NCI-H748 (cell line): ENCODE data around the gene CERS1.
A peak's percentile ranks its signal among the peaks of the same experiment; 100 is the strongest.

Experiments used
- DNase-seq: peaks from one replicate; lab custom pipeline; 2025; ENCODE audit not compliant: unreplicated experiment; lab: John Stamatoyannopoulos, UW

Gene CERS1

DNA sequence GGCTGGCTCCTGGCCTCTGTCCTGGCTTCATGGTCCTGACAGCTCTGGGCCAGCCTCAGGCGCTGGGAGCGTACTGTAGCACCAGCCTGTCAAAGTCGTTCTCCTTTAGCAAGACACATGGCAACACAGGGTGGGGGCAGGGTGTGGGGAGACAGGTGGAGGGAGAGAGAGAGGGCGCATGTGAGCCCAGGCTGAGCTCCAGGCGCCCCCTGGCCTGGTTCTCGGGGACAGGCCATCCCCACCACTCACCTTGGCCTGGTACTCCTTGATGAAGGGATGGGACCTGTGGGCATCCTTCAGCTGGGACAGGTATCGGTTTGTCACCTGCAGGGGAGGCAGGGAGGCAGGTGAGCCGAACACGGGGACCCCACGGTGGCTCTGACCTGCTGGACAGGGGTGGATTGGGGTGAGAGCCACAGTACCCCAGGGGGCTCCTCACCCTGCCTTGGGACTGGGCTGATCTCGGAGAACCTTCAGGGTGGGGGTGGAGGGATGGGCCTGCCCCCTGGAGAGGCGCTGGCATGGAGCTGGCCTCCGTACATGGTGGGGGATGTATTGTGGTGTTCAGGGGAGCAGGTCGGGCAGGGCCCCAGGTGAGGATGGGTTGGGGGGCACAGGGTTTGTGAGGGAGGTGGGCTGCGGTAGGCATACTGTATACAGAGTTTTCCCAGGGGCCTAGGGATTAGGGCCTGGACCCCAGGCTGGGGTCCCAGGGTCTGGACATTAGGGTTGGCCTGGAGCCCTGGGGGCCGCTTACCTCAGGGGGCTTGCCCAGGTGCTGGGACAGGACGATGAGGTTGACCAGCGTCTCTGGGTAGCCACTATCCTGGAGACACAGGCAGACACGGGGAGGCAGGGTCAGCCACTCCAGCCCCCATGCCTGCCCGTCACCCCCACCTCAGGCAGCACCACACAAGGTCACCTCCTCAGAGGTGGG is 3.9 kb upstream of the CERS1 start:
- DNase-seq: no peak

DNA sequence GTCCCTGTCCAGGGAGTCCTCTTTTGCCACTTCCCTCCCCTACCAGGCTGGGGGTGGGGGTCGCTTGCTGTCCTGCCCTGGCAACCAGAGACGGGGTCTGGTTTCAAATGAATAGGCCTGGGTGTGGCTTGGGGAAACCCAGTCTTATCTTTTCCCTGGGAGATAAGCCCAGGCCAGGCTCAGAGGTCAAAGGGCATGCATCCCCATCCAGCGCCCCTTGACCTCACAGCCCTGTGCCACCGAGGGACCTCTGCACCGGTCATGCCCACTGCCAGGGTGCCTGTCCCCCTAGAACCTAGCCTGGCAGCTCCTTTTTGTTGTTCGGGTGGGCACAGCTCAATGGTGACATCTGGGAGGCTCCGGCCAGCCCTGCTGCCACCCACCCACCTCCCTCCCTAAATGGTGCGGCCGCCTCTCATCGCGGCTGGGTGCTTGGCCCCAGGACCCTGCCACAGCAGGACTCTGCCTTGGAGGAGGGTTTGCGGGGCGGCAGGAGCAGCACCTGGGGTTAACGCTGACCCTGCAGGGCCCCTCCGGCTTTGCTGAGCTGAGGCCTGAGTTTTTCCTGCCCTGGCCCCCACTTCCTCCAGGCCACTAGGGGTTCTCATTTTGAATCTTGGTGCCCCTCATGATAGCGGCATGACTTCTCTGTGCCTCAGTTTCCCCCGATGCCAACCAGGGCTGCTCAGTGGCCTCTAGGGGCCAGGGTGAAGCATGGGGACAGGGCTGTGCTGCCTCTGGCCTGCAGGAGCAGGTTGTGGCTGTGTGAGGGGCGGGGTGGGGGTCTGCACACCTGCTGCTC is 2.9 kb upstream of the CERS1 start:
- no peak for DNase-seq

DNA sequence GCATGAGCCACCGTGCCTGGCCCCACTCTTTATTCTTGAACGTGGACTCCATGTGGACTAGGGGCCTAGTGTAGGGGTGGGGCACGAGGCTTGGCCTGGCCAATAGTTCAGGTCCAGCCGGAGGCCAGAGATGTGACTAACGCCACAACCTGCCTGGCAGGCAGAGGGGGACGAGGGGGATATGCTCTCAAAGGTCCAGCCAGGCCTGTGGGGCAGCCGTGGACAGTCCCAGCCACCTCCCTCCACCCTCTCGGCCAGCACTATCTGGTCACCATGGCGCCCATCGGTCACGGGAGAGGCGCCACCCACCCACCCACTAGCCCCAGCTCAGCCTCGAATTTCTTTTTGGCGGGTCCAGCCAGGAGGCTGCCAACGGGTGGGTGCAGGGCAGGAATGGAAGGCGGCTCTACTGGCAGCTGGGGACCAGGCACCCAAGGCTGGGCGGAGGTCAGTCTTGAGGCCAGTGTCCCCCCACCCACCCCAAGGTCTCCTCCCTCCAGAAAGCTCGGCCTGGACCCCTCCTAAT is 2.2 kb upstream of the CERS1 start:
- DNase-seq: no peak

DNA sequence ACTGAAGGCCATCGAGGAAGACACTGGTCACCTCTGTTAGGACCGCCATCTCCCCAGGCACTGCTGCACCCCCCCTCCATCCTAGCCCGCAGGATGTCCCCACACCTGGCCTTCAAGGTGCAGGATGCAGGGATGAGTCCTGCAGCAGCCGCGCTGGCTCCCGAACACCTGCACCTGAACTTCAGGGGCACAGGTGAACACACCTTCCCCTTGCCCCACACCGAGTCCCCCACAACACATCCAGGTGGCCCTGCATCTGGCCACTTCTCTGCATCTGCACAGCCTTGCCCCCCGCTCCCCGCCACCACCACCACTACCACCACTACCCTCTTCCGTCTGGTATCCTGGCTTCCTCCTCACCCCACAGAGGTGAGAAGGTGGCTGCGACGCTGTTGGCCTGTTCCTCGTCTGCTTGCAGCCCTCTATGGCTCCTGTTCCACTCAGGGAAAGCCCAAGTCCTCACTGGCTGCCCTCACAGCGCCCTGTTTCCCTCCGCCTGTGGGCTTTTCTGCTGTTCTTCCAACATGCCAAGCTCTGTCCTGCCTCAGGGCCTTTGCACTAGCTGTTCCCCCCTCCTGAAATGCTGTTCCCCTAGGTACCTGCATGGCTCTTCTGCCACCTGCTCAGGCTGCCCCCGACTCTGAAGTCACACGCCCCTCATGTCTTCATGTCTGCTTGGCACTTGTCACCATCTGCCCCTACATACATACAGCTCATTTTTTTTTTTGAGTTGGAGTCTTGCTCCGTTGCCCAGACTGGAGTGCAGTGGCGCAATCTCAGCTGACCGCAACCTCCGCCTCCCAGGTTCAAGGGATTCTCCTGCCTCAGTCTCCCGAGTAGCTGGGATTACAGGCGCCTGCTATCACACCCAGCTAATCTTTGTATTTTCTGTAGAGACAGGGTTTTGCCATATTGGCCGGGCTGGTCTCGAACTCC is 1.4 kb upstream of the CERS1 start:
- no peak for DNase-seq

DNA sequence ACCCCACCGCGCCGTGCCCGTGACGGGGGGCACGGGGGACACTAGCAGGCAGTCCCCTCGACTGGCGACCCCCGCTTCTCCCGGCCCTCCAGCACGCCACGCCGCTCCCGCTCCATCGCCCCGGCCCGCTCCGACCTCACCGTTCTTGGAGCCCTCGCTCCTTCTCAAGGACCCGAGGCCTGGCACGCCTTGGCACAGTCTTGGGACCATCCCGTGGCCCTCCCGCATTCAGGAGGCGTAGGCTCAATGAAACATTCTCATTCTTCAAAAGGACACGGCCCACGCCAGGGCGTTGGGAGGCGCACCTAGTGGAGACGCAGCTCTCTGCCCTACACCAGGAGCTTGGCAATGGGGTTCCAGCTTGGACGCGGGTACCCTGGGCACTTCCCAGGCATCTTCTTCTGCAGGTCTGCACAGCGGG is 473 bp upstream of the CERS1 start:
- peak; percentile 22 for DNase-seq

DNA sequence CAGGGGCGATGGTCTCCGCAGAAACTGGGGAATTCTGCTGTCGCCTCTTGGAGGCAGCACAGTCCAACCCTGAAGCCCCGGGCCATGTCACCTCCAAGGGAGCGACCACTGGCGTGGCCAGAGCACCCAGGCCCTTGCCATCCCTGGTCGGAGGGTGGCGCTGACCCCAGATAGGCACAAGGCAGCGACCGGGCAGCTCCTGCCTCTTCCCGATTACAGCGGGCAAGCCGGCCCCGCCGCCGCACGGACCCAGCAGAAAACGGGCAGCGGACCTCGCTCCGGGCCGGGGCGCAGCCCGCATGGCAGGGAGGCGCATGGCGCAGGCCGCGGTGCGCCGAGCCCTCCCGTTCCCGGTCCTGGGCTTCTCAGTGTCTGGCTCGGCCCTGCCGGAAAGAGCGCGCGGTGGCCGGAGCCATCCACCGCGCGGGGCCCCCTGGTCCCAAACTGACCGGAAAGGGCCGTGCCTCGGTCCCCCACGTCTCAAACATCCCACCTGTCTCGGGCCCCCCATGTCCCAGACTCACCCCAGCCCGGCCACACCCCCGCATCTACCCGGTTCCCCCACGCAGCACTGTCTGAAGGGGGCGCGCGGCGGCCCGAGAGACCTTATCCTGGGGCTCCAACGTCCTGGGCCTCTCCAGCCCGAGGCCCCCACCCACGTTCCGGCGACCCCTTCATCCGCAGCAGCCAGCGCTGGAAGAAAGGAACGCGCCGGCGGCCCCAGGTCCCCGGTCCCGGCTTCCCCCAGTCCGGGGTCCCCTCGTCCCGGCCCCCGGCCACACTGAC is 727 bp downstream of the CERS1 start:
- DNase-seq: peak; percentile 72

DNA sequence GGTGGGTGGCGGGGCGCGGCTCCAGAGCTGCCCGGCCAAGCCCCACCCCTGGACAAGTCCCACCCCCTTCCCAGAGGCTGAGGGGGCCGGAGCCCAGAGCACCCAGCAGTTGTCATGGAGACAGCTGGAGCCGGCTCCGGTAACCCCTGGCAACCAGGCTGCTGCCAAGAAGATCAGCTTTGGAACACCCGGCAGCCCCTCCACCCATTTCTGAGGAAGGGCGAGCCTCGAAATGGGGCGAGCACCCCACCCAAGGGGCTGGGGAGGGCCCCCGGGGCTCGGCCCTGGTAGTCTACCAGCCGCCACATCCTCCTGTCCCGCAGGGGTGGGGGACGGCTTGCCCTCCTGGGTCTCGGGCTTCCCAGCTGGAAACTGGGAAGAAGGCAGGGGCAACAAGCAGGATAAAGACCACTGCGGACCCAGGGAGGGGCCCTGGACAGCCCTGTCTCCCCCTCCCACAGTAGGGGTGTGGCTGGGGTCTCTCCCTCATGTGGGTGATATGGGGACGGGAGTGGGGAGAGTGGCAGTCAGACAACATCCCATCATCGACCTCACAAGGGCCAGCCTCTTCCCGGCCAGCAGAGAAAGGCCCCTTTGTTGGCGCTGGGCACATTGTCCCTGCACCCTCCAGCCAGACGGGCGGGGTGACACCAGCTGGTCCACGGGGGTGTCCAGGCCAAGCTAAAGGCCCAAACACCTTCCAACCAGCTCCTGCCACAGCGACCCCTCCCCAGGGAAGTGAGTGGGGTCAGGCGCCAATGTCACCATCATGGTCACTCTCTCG is 1.5 kb downstream of the CERS1 start:
- peak; percentile 91 for DNase-seq

DNA sequence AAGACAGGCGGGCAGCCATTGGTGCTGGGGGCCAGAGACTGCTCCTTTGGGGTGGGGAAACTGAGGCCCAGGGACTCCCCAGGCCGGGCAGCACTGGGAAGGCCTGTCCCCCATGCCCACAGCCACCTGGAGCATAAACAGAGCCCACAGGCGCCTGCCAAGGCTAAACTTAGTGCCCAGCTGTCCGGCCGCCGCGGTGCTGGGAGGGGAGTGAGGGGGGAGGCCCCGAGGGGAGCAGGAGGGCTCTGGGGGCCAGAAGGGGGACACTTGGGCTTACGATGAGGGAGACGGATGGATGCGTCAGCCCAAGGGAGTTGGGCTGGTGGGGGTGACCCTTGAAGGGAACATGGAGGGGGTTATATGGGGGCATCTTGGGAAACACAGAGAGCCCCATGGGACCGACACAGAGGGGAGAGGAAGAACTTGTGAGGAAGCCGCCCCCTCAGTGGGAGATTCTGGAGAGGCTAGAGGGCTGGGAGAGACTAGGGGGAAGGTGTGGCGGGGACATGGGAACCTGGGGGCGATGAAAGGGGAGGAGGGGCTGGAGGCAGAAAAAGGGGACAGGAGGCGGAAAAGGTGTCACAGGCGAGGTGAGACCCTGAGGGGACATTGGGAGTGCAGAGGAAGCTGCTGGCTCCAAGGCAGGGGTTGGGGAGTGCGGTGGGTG is 2.2 kb downstream of the CERS1 start:
- no peak for DNase-seq

DNA sequence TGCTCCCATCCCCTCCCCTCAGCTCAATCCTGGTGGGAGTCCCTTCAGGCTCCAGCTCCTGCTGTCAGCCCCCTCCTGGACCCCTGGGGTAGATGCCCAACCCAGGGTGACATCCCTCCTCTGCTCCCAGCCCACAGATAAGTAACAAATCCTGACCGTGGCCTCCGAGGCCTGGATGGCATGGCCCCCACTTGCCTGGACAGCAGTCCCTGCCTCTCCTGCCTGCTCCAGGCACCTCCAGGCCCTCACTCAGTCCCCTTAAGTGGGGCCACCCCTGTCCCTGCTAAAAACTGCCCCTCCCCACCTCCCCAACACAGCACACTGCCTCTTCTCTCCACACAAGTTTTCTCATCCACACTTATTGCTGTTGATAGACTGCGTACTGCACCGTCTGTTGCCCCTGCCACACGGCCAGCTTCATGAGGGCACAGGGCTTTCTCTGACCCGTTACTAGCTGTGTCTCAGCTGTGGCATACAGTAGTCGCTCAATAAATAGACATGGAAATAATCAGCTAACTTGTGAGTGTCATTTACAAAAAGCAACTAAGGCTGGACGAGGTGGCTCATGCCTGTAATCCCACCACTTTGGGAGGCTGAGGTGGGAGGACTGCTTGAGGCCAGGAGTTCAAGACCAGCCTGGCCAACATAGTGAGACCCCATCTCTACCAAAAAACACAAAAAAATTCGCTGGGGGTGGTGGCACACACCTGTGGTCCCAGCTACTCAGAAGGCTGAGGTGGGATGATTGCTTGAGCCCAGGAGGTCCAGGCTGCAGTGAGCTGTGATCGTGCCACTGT is 5.8 kb downstream of the CERS1 start:
- no peak for DNase-seq

DNA sequence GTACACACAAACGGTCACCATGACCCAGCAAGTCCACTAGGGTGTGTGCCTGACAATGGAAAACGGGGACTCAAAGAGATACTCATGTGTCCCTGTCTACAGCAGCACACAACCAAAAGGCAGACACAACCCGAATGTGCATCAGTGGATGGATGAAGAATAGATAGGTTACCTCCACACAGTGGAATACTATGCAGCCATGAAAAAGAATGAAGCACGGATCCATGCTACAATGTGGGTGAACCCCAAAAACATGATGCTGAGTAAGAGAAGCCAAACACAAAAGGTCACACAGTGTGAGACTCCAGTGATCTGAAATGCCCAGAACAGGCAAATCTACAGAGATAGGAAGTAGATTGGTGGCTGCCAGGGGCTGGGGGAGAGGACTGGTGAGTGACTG is 9.0 kb downstream of the CERS1 start:
- no peak for DNase-seq

DNA sequence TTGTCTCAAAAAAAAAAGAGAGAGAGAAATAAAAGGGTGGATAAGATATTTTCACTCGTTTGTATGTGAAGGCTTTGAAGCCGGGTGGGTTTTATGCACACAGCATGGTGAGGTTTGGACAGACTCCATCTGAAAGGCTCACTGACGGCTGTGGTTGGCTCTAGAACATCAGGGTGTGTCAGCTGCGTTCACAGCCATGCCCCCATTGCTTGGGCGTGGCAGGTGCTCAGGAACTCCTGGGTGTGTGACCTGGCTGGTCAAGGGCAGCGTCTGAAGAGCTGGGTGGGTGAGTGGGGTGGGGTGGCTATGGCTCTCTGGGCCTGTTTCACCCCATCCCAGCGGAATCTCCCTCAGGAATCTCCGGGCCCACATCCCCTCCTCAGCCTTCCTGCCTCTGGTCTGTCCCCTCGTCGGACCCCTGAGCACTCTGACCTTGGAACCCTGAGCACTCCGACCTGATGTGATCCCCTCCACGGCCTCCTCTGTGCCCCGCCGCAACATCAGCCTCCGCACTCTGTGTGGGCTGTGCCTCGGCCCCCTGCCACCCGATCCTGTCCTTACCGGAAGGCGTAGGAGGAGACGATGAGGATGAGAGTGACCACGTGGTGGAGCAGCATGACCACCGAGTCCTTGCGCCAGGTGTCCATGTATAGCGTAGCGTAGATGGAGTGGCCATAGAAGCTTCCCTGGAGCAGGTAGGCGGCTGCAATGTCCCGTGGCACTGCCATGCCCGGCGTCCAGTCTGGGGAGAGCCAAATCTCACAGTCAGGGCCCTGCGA is 12.2 kb downstream of the CERS1 start:
- DNase-seq: no peak

DNA sequence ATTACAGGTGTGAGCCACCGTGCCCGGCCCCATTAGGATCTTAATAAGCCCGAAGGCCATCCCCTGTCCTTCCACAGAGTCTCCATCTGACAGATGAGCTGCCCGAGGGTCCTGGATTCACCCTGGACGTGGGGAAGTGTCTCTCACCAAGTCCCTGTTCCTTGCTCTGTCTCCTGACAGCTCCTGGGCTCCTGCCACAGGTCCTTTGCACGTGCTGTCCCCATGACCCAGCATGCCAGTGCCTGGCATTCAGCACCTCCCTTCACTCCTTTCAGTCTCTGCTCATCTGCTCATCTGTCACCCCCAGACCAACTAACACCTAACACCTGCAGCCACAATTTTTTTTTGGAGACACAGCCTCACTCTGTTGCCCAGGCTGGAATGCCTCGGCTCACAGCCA is 14.5 kb downstream of the CERS1 start:
- no peak for DNase-seq

DNA sequence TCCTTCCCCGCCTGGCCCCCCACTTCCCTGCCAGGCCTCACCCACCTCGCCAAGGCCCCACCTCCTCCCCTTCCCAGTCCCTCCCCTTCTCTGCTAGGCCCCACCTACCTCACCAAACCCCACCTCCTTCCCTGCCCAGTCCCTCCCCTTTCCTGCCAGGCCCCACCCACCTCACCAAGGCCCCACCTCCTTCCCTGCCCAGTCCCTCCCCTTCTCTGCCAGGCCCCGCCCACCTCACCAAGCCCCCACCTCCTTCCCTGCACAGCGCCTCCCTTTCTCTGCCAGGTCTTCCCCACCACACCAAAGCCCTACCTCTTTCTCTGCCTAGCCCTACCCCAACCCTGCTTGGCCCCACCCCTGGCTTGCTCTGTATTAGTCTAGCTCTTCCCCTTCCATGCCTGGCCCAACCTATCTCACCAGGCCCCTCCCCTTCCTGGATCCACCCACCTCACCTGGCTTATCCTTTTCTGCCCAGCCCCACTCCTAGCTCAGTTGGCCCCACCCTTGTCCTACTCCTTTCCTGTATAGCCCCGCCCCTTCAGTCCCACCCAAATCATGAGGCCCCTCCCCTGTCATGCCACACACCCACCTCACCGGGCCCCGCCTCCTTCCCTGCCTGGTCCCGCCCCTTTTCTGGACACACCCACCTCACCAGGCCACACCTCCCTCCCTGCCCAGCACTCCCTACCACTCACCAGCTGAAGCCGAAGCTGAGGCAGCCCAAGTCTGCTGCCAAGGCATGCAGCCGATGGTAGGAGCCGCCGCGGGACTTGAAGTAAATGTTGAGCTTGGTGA is 16.2 kb downstream of the CERS1 start:
- DNase-seq: peak; percentile 34

DNA sequence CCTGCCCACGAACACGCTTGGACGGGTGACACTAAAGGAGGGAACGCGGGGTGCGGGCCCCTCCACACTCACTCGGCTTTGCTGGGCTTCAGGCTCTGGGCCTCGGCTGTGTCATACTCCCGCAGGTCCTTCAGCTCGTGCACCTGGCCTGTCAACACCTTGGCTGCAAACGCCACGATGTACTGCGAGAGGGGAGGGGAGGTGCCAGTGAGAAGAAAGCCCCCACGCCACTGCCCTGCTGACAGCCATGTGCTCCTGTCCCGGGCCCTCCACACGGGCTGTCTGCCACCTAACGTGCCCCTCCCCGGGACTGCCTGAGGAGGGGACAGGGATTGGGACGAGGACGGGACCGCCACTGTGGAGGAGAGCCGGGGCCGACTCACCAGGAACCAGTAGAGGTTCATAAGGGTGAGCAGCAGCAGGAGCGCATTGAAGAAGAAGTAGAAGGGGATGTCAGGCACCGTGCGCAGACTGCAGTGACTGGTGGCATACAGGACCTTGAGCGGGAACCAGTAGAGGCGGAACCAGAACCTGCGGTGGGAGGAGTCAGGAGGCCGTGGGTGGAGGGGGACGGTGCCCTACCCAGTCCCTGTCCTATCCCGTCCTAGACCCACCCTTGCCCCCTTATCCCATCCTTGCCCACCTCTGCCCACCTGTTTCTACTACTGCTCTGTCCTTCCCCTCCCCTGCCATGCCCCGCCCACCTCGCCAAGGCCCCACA is 16.9 kb downstream of the CERS1 start:
- DNase-seq: no peak

DNA sequence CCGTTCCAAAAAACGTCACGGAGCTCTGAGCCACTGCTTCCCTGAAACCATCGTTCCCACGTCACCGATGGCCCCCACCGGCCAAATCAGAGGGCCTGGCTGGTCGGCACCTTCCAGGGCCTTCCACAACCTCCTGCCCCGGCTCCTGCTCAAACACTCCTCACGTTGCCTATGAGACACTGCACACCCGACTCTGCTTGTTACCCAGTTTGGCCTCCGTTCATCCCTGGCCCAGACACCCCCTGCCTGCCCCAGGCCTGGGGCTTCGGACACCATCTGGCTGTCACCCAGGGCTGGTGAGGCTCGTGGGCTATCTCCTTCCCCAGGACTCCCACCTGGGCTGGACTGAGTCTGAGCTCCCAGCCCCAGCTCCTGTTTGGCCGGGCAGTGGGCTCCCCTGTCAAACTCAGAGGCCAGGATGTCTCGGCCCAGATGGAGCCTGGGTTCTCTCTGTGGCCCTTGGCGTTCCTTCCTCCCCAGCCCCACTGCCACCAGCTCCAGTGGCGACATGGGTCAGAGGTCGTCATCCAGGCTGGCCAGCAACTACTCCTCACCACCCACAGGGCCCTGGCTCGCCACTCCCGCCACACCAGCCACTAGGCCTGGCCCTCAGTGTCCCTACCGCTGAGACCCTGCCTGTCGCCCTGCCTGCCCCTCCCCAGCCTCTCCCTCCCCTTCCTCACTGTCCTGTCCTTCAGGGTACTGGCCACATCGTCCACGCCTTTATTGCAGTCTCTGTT is 17.7 kb downstream of the CERS1 start:
- DNase-seq: no peak
